ENCODE results near the gene INPP4B.
A peak's percentile ranks its signal among the peaks of the same experiment; 100 is the strongest.
"Not testable (repeated sequence)": the region's sequence is repeated elsewhere in the genome, so short reads cannot be mapped to it uniquely, and the experiment has no call there.

The INPP4B gene

GRCh38 chr4:142535009-142535408 is 311.1 kb downstream of the INPP4B start:
- peak; percentile 12 for DNase-seq

GRCh38 chr4:142532054-142532453 is 314.0 kb downstream of the INPP4B start:
- no peak for DNase-seq

- no peak for DNase-seq
Observed at GRCh38 chr4:142530728-142531127, 315.4 kb downstream of the INPP4B start.

GRCh38 chr4:142528433-142528832 is 317.7 kb downstream of the INPP4B start:
- DNase-seq = no peak

- DNase-seq = no peak
Observed at GRCh38 chr4:142523111-142523510, 323.0 kb downstream of the INPP4B start.

- no peak for DNase-seq
Observed at GRCh38 chr4:142519342-142519741, 326.8 kb downstream of the INPP4B start.

GRCh38 chr4:142516686-142517526 is 329.2 kb downstream of the INPP4B start:
- DNase-seq = no peak

GRCh38 chr4:142512161-142512560 is 333.9 kb downstream of the INPP4B start:
- no peak for DNase-seq

- no peak for DNase-seq
Observed at GRCh38 chr4:142509881-142510280, 336.2 kb downstream of the INPP4B start.

GRCh38 chr4:142509381-142509780 is 336.7 kb downstream of the INPP4B start:
- DNase-seq = not testable (repeated sequence)

- no peak for DNase-seq
Observed at GRCh38 chr4:142500966-142501365, 345.1 kb downstream of the INPP4B start.

- no peak for DNase-seq
Observed at GRCh38 chr4:142497606-142498005, 348.5 kb downstream of the INPP4B start.

GRCh38 chr4:142493255-142494110 is 352.6 kb downstream of the INPP4B start:
- no peak for DNase-seq

GRCh38 chr4:142485452-142485851 is 360.6 kb downstream of the INPP4B start:
- DNase-seq = no peak

GRCh38 chr4:142480244-142480643 is 365.9 kb downstream of the INPP4B start:
- no peak for DNase-seq

GRCh38 chr4:142475663-142476062 is 370.4 kb downstream of the INPP4B start:
- no peak for DNase-seq

GRCh38 chr4:142474398-142475087 is 371.6 kb downstream of the INPP4B start:
- DNase-seq = no peak

GRCh38 chr4:142473960-142474338 is 372.2 kb downstream of the INPP4B start:
- no peak for DNase-seq

- DNase-seq = no peak
Observed at GRCh38 chr4:142473218-142473959, 372.7 kb downstream of the INPP4B start.

GRCh38 chr4:142467088-142467487 is 379.0 kb downstream of the INPP4B start:
- DNase-seq = no peak

GRCh38 chr4:142465526-142465925 is 380.6 kb downstream of the INPP4B start:
- DNase-seq = no peak

GRCh38 chr4:142463206-142463605 is 382.9 kb downstream of the INPP4B start:
- no peak for DNase-seq
